Measurements from ENCODE around the gene SLC27A1. TPM values are rescaled to one million over a fixed set of nuclear protein-coding genes. Genes with fewer than 3 reads are reported as not detected.
A peak's percentile ranks its signal among the peaks of the same experiment; 100 is the strongest.

Gene SLC27A1
- total and polyA plus RNA-seq, 10 of the 15 experiments (the other 5 are each of a cell fraction or from before 2014, with no cell fraction given), result 0.11 to 2.3 (median 1.2) TPM

DNA sequence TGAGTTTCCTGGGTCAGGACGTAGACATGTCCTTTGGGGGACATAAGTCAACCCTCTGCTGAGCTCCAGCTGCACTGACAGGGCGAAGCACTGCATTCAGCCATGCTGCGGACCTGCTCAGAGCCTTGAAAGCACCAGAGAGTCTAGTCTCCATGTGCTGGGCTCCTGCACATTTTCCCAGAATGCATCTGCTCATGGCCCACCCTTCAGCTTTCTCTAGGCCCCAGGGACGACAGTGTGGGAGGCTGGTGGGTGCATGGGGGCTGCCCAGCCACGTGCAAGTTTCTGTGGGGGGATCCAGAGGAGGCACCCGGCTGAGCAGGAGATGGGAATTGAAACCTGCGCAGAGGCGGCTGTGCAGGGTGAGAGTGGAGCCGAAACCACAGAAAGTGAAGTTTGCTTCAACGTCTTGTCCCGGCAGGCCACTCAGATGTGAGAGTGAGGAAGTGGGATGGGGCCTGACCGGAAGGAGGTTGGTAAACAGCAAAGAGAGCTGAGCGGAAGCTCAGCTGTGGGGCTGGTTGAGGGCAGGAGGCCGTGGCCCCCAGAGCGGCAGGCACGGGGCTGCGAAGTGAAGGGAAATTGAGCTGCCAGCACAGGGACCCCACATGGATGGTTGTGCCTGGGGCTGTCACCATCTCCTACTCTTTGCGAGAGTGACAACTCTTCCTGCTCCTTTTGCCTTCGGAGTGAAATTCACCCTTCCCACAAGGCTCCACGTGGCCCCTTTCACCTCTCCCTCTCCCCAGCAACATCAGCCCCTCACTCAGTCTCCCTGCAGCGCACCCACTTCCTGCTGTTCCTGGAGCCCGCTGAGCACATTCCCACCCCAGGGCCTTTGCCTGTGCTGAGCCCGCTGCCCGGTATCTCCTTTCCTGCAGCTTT, 52.9 kb downstream of the SLC27A1 start (continued):
- TF ChIP-seq, protein P1, sequence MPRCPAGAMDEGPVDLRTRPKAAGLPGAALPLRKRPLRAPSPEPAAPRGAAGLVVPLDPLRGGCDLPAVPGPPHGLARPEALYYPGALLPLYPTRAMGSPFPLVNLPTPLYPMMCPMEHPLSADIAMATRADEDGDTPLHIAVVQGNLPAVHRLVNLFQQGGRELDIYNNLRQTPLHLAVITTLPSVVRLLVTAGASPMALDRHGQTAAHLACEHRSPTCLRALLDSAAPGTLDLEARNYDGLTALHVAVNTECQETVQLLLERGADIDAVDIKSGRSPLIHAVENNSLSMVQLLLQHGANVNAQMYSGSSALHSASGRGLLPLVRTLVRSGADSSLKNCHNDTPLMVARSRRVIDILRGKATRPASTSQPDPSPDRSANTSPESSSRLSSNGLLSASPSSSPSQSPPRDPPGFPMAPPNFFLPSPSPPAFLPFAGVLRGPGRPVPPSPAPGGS (IDR thresholded peaks at IDR 0.05; ENCODE audit: borderline replicate concordance, insufficient read depth, low read depth, low read length, poor library complexity, severe bottlenecking), result peak; percentile 78
- TF ChIP-seq KLF5 (IDR thresholded peaks at IDR 0.05; ENCODE audit: partially characterized antibody) (peak; percentile 84), IKZF2 (IDR thresholded peaks at IDR 0.05) (peak; percentile 98 to 99), ESRRA (IDR thresholded peaks at IDR 0.05; ENCODE audit: low read length) (no peak), NFIC (IDR thresholded peaks at IDR 0.05; ENCODE audit: low read depth, low read length) (peak; percentile 93), SP1 (IDR thresholded peaks at IDR 0.05; ENCODE audit: low read depth, low read length) (peak; percentile 60), MXI1 (IDR thresholded peaks at IDR 0.05; ENCODE audit: low read depth, low read length) (no peak), KDM1A (IDR thresholded peaks at IDR 0.05; ENCODE audit: borderline replicate concordance) (no peak), ZZZ3 (IDR thresholded peaks at IDR 0.05; ENCODE audit: control insufficient read depth, insufficient read length, low read depth) (no peak), FOXM1 (IDR thresholded peaks at IDR 0.05; ENCODE audit: low read depth, low read length) (peak; percentile 94), CHD1 (IDR thresholded peaks at IDR 0.05; ENCODE audit: low read depth, low read length) (no peak), MTA2 (IDR thresholded peaks at IDR 0.05; ENCODE audit: low read depth) (peak; percentile 84), POLR2AphosphoS5 (IDR thresholded peaks at IDR 0.05; ENCODE audit: low read length) (peak; percentile 66; the same call in 1 of the 2 replicates), FOXK2 (IDR thresholded peaks at IDR 0.05) (peak; percentile 86), ZBED1 (IDR thresholded peaks at IDR 0.05; ENCODE audit: borderline replicate concordance) (peak; percentile 86; the same call in 1 of the 2 replicates), STAT1 (conservative IDR thresholded peaks at IDR 0.05) (peak; percentile 80; the same call in 1 of the 2 replicates), JUNB (IDR thresholded peaks at IDR 0.05) (no peak), MYC (IDR thresholded peaks at IDR 0.05; ENCODE audit: insufficient read depth, insufficient read length, insufficient replicate concordance, low read length, severe bottlenecking) (peak; percentile 14), MYB (IDR thresholded peaks at IDR 0.05; ENCODE audit: borderline replicate concordance, low read depth, low read length) (no peak), STAT3 (IDR thresholded peaks at IDR 0.05; ENCODE audit: low read depth, low read length) (no peak)
- TF ChIP-seq, protein P2, sequence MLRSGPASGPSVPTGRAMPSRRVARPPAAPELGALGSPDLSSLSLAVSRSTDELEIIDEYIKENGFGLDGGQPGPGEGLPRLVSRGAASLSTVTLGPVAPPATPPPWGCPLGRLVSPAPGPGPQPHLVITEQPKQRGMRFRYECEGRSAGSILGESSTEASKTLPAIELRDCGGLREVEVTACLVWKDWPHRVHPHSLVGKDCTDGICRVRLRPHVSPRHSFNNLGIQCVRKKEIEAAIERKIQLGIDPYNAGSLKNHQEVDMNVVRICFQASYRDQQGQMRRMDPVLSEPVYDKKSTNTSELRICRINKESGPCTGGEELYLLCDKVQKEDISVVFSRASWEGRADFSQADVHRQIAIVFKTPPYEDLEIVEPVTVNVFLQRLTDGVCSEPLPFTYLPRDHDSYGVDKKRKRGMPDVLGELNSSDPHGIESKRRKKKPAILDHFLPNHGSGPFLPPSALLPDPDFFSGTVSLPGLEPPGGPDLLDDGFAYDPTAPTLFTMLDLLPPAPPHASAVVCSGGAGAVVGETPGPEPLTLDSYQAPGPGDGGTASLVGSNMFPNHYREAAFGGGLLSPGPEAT (IDR thresholded peaks at IDR 0.05; ENCODE audit: low read depth), result peak; percentile 88
- TF ChIP-seq, protein P3, sequence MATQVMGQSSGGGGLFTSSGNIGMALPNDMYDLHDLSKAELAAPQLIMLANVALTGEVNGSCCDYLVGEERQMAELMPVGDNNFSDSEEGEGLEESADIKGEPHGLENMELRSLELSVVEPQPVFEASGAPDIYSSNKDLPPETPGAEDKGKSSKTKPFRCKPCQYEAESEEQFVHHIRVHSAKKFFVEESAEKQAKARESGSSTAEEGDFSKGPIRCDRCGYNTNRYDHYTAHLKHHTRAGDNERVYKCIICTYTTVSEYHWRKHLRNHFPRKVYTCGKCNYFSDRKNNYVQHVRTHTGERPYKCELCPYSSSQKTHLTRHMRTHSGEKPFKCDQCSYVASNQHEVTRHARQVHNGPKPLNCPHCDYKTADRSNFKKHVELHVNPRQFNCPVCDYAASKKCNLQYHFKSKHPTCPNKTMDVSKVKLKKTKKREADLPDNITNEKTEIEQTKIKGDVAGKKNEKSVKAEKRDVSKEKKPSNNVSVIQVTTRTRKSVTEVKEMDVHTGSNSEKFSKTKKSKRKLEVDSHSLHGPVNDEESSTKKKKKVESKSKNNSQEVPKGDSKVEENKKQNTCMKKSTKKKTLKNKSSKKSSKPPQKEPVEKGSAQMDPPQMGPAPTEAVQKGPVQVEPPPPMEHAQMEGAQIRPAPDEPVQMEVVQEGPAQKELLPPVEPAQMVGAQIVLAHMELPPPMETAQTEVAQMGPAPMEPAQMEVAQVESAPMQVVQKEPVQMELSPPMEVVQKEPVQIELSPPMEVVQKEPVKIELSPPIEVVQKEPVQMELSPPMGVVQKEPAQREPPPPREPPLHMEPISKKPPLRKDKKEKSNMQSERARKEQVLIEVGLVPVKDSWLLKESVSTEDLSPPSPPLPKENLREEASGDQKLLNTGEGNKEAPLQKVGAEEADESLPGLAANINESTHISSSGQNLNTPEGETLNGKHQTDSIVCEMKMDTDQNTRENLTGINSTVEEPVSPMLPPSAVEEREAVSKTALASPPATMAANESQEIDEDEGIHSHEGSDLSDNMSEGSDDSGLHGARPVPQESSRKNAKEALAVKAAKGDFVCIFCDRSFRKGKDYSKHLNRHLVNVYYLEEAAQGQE (IDR thresholded peaks at IDR 0.05; ENCODE audit: low read depth, low read length), result peak; percentile 36; the same call in 1 of the 2 replicates
- TF ChIP-seq, protein P4, sequence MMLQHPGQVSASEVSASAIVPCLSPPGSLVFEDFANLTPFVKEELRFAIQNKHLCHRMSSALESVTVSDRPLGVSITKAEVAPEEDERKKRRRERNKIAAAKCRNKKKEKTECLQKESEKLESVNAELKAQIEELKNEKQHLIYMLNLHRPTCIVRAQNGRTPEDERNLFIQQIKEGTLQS (IDR thresholded peaks at IDR 0.05; ENCODE audit: borderline replicate concordance, extremely low read depth, low read depth, low read length), result no peak
